ENCODE data around the gene TFAP2A. TPM values are rescaled to one million over a fixed set of nuclear protein-coding genes. Genes with fewer than 3 reads are reported as not detected.

Gene TFAP2A
- total RNA-seq, 6 experiments from 2014 or later: 0.07 to 0.18 (median 0.12) TPM; not detected in 3

DNA sequence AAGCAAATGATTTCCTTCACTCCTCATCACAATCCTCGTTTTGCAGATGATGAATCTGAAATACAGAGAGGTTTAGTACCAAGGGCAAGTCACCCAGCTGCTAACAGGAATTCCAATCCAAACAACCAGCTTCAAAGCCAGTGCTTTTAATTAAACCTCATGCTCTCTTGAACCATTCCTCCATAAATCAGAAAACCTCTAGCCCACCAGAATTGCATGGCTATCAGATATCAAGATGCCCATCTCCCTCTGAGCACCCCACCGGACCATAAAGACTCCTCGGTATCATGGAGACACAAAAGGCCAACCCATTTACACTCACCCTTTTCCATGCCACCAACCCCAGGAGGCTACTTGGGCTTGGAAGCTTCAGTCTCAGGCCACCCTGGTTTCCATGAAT is 46.0 kb downstream of the TFAP2A start:
- H3K27me3 ChIP-seq: no peaks in the 10 kb centered on the region
- ATAC-seq: no peak
- H3K9me3 ChIP-seq: no peaks in the 10 kb centered on the region
- no peaks in the 10 kb centered on the region for H3K4me1 ChIP-seq
- H3K27ac ChIP-seq: no peak overlapping the region
- intact Hi-C loops (cut with DNase I): no loop called here
- 36% methylated on average over 3 of the region's 3 CpGs for WGBS (ENCODE audit: insufficient coverage, low coverage, low lambda C conversion rate, missing lambda C conversion rate)
- no peaks in the 10 kb centered on the region for H3K36me3 ChIP-seq
- no peak for TF ChIP-seq POLR2A (IDR thresholded peaks at IDR 0.05)
- TF ChIP-seq, protein P1, sequence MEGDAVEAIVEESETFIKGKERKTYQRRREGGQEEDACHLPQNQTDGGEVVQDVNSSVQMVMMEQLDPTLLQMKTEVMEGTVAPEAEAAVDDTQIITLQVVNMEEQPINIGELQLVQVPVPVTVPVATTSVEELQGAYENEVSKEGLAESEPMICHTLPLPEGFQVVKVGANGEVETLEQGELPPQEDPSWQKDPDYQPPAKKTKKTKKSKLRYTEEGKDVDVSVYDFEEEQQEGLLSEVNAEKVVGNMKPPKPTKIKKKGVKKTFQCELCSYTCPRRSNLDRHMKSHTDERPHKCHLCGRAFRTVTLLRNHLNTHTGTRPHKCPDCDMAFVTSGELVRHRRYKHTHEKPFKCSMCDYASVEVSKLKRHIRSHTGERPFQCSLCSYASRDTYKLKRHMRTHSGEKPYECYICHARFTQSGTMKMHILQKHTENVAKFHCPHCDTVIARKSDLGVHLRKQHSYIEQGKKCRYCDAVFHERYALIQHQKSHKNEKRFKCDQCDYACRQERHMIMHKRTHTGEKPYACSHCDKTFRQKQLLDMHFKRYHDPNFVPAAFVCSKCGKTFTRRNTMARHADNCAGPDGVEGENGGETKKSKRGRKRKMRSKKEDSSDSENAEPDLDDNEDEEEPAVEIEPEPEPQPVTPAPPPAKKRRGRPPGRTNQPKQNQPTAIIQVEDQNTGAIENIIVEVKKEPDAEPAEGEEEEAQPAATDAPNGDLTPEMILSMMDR (IDR thresholded peaks at IDR 0.05): no peak
- DNase-seq: no peak
- H3K4me3 ChIP-seq: no peak overlapping the region

DNA sequence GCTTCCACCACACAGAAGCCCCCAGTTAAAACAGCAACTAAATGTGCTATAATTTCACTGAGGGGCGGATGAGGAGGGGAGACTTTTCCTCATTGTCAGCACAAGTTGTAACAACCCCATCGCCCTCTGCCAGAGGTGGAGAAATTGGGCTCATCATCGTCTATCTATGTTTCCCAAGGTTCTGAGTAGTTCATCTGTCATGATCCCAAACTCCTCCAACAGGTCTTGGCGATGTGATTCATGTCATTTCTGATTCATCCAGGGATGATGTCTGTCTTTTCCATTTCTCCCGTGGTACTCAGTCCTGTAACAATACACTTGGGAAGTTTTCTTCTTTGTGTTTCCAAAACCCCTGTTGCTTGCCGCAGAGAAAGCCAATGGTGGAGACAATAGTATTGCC is 51.0 kb downstream of the TFAP2A start:
- TF ChIP-seq POLR2A (IDR thresholded peaks at IDR 0.05): no peak
- TF ChIP-seq, protein P1 (IDR thresholded peaks at IDR 0.05): no peak
- ATAC-seq (no peak), DNase-seq (no peak)
- no peaks in the 10 kb centered on the region for H3K9me3 ChIP-seq
- no peaks in the 10 kb centered on the region for H3K36me3 ChIP-seq
- no peak overlapping the region for H3K27ac ChIP-seq
- no peak overlapping the region for H3K4me3 ChIP-seq
- WGBS (ENCODE audit: insufficient coverage, low coverage, low lambda C conversion rate, missing lambda C conversion rate): 46% methylated on average over 6 of the region's 6 CpGs
- intact Hi-C loops (cut with DNase I): no loop called here
- no peaks in the 10 kb centered on the region for H3K27me3 ChIP-seq
- no peaks in the 10 kb centered on the region for H3K4me1 ChIP-seq

DNA sequence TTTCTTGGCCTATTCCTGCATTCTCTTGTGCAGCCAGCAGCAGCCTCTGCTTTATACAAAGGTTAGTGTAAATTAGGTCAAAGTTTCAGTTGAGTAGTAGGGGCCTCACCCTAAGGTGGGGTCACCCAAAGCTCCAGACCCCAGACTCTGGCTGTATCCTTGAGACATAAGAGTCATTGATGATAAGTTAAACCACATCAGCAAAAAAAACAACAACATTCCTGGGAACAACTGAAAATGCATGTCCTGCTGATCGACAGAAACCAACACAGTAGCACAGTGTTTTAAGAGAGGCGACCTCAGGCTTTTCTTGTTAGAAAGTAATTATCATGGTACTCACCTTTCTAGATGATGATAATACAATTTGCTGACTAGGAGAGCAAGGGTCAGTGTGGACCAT is 52.6 kb downstream of the TFAP2A start:
- TF ChIP-seq, protein P1 (IDR thresholded peaks at IDR 0.05): no peak
- TF ChIP-seq POLR2A (IDR thresholded peaks at IDR 0.05): no peak

GRCh38 chr6:10361428-10361827 is 53.4 kb downstream of the TFAP2A start:
- intact Hi-C loops (cut with DNase I): no loop called here
- H3K4me3 ChIP-seq: no peak overlapping the region
- no peaks in the 10 kb centered on the region for H3K4me1 ChIP-seq
- ATAC-seq (no peak), DNase-seq (no peak)
- WGBS (ENCODE audit: insufficient coverage, low coverage, low lambda C conversion rate, missing lambda C conversion rate): 72% methylated on average over 4 of the region's 4 CpGs
- no peaks in the 10 kb centered on the region for H3K9me3 ChIP-seq
- no peaks in the 10 kb centered on the region for H3K36me3 ChIP-seq
- H3K27ac ChIP-seq: no peak overlapping the region
- TF ChIP-seq POLR2A (IDR thresholded peaks at IDR 0.05): no peak
- TF ChIP-seq, protein P1 (IDR thresholded peaks at IDR 0.05): no peak
- no peaks in the 10 kb centered on the region for H3K27me3 ChIP-seq

More for the DNA sequence above, 52.6 kb downstream of the TFAP2A start:
- WGBS (ENCODE audit: insufficient coverage, low coverage, low lambda C conversion rate, missing lambda C conversion rate): 57% methylated on average over 2 of the region's 2 CpGs
- H3K4me3 ChIP-seq: no peak overlapping the region
- no peaks in the 10 kb centered on the region for H3K9me3 ChIP-seq
- no peak overlapping the region for H3K27ac ChIP-seq
- intact Hi-C loops (cut with DNase I): no loop called here
- H3K4me1 ChIP-seq: no peaks in the 10 kb centered on the region
- DNase-seq (no peak), ATAC-seq (no peak)
- no peaks in the 10 kb centered on the region for H3K36me3 ChIP-seq
- H3K27me3 ChIP-seq: no peaks in the 10 kb centered on the region

GRCh38 chr6:10359581-10359980 is 55.3 kb downstream of the TFAP2A start:
- intact Hi-C loops (cut with DNase I): no loop called here
- Histone ChIP-seq H3K4me1 (no peaks in the 10 kb centered on the region), H3K4me3 (no peak overlapping the region), H3K9me3 (no peaks in the 10 kb centered on the region), H3K27ac (no peak overlapping the region), H3K36me3 (no peaks in the 10 kb centered on the region), H3K27me3 (no peaks in the 10 kb centered on the region)
- WGBS (ENCODE audit: insufficient coverage, low coverage, low lambda C conversion rate, missing lambda C conversion rate): 56% methylated on average over 1 of the region's 1 CpG
- TF ChIP-seq POLR2A (IDR thresholded peaks at IDR 0.05): no peak
- TF ChIP-seq, protein P1 (IDR thresholded peaks at IDR 0.05): no peak
- ATAC-seq: no peak
- no peak for DNase-seq

Measured in right lobe of liver (tissue), 6 donors.